Gastrocnemius medialis (tissue), 4 donors: Measurements from ENCODE around the gene LDLRAP1.

Experiments used
- POLR2A ChIP-seq, 2 donors: fragments of 450-650 bp; IDR thresholded peaks; one replicate each; pipeline ENCODE4 v1.6.1; 2017; ENCODE audit warnings: antibody characterized with exemption in 2 of 2, mild to moderate bottlenecking in 2 of 2, moderate library complexity in 2 of 2
- TF ChIP-seq, protein P1 (sequence below), 5 experiments: fragments of 450-650 bp in 3 of 5; fragments of 200-600 bp in 2 of 5; sonication (generic) in 2 of 5; IDR thresholded peaks in 4 of 5; conservative IDR thresholded peaks in 1 of 5; 1 replicate in 4 of 5; 2 replicates in 1 of 5; pipeline ENCODE4 v1.5.1; 2016 to 2019; ENCODE audit warnings: antibody characterized with exemption in 5 of 5, mild to moderate bottlenecking in 3 of 5, moderate library complexity in 3 of 5

DNA sequence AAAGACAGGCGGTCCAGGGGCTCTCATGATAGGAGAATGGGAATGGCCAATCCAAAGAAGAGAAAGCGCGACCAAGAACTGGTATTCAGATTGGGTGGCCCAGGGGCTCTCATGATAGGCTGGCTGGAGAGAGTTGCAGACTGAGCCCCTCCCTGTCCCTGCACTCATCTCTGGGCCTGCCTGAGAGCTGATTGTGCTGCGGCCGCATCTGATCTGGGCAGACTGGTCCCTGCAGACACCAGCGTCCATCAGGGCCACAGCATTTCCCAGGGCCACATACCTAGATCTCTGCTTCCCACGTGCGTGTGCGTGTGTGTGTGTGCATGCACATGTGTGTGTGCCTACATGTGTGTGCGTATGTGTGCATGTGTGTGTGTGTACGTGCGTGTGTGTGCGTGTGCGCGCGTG lies 42.8 kb downstream of the LDLRAP1 start:
- TF ChIP-seq, protein P1, sequence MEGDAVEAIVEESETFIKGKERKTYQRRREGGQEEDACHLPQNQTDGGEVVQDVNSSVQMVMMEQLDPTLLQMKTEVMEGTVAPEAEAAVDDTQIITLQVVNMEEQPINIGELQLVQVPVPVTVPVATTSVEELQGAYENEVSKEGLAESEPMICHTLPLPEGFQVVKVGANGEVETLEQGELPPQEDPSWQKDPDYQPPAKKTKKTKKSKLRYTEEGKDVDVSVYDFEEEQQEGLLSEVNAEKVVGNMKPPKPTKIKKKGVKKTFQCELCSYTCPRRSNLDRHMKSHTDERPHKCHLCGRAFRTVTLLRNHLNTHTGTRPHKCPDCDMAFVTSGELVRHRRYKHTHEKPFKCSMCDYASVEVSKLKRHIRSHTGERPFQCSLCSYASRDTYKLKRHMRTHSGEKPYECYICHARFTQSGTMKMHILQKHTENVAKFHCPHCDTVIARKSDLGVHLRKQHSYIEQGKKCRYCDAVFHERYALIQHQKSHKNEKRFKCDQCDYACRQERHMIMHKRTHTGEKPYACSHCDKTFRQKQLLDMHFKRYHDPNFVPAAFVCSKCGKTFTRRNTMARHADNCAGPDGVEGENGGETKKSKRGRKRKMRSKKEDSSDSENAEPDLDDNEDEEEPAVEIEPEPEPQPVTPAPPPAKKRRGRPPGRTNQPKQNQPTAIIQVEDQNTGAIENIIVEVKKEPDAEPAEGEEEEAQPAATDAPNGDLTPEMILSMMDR (IDR thresholded peaks at IDR 0.05 in 4 of 5, conservative IDR thresholded peaks at IDR 0.05 in 1 of 5), result no peak
- no peak for TF ChIP-seq POLR2A (IDR thresholded peaks at IDR 0.05)
